HCEC 1CT (cell line): Measurements from ENCODE around the gene GSN.
A peak's percentile ranks its signal among the peaks of the same experiment; 100 is the strongest.

ENCODE experiments used
- DNase-seq: peaks from one replicate; pipeline ENCODE4 v3.0.0-alpha.2; 2017

The GSN gene

GRCh38 chr9:121358751-121359150 is 90.8 kb downstream of the GSN start:
- no peak for DNase-seq

DNA sequence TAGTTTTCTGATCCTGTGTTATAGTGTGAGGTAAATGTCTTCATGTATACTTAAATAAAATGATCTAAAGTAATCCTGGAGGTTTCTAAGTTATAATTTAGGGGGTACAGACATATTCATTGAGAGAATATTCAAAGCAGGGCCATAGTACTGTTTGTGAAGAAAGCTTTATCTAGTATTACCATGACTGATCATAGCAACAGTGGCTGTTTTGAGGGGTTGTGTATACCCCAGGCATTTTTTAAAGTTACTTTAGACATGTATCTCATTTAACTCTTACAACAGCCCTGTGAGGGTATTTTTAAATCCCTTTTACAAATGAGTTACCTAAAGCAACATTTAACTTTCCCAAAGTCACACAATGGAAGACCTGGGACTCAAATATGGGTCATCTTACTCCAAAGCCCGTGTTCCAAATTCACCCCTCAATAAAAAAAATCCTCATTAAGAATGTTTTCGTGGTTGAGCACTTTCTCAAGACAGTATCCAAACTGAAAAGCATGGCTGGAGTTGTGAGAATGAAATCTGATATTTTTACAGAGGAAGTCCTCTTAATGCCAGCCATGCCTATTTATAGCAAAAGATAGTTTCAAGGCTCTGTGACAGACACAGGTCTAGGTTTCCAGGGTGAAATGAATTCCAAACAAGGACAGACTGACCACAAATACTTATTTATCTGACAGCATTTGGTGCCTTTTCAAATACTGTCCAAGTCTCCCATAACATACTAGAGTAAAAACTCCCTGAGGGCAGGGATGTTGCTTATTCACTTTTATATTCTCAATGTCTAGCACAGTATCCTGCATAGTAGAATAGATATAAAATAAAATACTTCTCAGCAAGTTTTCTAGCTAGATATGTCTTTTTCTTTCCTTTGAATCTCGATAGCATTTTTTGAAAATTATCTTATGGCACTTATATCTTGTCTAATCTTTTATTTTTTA is 91.7 kb downstream of the GSN start:
- peak; percentile 15 for DNase-seq

DNA sequence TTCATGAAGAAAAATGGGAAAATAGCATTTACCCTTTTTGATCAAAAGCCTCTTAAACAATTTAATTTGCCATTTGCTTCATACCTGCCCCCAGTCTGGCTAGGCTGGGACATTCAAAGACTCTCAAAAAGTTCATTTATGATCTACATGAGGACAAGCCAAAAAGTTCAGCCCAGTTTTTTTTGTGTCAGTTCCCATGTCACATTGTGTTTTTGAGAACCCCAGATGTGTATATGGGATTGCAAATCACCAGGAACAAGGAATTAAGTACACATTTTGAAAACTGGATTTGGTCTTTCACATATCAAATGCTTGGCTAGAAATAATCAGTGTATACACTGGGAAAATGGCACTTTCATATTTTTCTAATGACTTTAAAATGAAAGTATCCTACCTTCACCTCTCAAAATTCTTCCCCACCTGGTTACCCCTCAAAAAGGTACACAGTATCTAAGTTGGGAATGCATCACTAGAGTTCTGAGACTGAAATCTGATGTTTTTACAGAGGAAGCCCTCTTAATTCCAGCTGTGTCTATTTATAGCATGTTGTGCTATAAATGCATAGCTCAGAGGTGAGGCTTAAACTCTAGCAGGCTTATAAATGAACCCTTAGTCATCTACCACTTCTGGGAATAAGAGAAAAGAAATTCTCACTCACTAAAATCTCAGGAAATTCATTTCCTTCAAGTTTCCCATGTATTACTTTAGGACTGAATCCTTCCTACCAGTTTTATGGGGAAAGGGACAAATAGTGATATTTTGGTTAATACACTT is 92.8 kb downstream of the GSN start:
- DNase-seq, result peak; percentile 96

GRCh38 chr9:121362813-121363621 is 95.1 kb downstream of the GSN start:
- peak; percentile 78 for DNase-seq

DNA sequence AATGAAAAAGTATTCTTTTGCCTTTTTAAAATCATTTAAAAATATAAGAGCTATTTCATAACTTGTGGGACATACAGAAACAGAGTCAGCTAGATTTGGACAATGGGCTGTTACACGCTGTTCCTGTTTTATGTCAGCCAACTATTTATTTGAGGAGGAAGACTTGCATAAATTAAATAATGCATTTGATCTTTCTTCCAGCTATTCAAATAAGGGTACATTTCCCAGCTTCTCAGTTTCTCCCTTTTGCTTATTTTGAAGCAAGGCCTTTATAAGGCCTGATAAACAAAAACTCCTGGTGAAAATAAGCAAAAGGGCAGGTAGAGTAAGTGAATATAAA is 95.6 kb downstream of the GSN start:
- DNase-seq, result no peak

- no peak for DNase-seq
Observed at GRCh38 chr9:121364077-121364476, 96.1 kb downstream of the GSN start.

DNA sequence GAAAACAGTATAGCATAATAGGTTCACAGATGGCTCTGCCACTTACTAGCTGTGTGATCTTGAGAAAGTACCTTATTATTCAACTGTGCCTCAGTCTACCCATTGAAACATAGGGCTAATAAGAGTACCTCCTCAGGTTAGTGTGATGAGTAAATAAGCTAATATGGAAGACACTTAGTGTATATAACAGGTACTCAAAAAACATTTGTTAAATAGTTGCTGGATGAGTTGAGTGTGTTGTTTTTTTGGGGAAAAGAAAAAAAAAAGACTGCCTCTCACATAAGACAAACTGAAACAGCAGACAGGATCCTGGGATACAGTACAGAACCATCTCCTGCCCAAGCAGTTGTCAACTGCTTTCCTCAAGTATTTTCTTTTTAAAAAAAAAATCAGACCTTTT is 96.9 kb downstream of the GSN start:
- no peak for DNase-seq

- DNase-seq, result no peak
Observed at GRCh38 chr9:121365564-121365963, 97.6 kb downstream of the GSN start.

- no peak for DNase-seq
Observed at GRCh38 chr9:121366611-121367192, 98.7 kb downstream of the GSN start.

DNA sequence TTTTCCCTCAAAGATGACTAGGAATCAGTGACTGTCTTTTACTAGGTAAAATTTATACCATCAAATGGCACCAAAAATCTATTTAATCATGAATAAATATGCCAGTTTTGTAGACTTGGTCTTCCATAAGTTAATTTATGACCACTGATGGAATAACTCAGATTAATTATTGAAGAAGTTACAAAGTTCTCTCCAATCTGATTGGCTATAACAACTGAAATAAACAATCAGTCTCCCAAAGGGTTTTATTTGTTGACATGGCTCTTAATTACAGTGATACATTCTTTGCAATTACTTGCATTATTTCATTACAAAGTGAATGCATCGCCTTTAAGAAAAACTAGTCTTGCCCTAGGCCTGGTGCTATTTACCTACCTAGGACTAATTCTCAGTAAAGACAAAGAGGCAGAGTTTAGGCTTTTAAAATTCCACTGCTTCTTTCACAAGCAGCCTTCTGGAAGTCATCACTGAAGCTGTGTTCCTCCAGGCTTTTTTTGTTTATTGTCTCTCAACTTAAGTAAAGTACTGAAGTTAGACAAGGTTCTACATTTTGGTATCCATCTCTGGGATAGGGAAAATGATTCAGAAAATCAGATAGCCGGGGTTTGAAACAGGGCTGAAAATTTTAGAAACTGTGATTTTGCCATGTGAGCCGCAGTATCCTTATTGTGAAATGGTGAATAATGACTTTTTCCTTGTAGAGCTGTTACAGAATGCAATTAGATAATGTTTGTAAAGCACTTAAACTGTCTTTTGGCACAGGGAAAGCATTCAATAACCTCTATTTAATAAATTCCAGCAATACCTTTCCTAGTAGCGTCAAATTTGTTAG is 99.6 kb downstream of the GSN start:
- no peak for DNase-seq

GRCh38 chr9:121368138-121368522 is 100.2 kb downstream of the GSN start:
- DNase-seq, result no peak

DNA sequence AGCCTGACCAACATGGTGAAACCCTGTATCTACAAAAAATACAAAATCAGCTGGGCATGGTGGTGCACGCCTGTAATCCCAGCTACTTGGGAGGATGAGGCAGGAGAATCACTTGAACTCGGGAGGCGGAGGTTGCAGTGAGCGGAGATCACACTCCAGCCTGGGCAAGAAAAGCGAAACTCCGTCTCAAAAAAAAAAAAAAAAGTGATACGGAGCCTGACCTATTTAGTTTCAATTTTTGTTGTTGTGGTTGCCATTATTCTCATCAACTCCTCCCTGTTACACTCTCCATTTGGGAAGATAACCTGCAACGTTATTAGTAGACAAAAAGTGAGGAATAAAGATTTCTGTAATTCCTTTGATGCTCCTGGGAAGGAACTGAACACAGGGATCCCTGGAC is 100.8 kb downstream of the GSN start:
- no peak for DNase-seq

DNA sequence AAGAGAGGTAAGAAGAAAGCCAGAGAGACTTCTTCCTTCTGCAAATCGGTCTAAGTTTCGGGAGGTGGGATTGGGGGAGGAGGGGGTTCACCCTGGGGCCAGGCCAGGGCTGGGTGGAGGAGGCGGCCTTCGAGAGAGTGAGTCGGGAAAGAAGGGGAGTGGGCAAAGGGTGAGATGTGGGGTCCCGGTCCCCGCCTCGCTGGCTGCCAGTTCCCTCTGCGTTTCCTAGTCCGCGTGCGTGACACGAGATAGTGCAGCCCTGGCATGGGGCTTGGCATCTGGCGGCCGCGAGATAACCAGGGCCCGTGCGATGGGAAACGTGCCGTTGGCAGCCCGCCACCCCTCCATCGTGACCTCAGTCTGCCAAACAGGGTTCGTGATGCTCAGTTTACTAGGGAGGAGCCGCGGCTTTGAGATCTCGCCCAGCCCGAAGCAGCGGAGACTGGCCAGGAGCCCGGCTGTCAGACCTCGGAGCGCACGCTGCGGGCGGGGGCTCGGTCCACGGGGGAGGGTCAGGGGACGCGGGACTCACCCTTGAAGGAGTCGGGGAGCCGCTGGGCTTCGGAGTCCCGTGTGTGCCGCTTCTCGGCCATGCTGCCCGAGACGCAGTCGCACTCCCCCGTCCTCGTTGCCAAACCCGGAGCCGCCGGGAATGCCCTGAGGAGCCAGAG is 101.8 kb downstream of the GSN start, which contains the start of gene STOM:
Gene STOM (minus strand): TSS at position 656 of the 671 bp plus-strand sequence. CDS start 63 bp downstream, at position 593.
- peak; percentile 65 for DNase-seq

DNA sequence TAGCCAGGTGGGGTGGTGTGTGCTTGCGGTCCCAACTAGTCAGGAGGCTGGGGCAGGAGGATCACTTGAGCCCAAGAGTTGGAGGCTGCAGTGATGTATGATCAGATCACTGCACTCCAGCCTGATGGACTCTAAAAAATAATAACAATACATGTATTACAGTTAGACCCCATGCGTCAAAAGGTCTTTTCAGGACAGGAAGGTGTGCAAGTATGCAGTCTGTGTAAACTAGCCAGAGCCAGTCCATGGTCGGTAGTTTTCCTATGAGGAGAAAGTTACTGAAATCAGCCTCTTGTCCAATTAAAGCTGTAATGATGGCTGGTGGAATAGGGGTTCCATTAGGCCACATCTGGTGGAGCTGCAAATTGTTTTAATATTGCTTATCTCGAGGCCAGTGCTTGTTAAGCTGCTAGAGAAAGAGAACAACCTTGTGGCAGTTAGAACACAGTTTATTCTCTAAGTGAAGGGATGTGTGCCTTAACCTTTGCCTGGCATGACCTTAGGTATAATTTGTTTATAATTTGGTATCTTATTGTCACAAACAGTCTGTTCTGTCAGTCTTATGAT is 103.6 kb downstream of the GSN start:
- no peak for DNase-seq

GRCh38 chr9:121372239-121373010 is 104.5 kb downstream of the GSN start:
- DNase-seq, result peak; percentile 51

- DNase-seq, result peak; percentile 76
Observed at GRCh38 chr9:121373011-121373729, 105.2 kb downstream of the GSN start.

- peak; percentile 40 for DNase-seq
Observed at GRCh38 chr9:121376214-121376830, 108.4 kb downstream of the GSN start.

- DNase-seq, result no peak
Observed at GRCh38 chr9:121380846-121381245, 112.9 kb downstream of the GSN start.
